ENCODE data around the gene GRK2. TPM values are rescaled to one million over a fixed set of nuclear protein-coding genes. Genes with fewer than 3 reads are reported as not detected.

Gene GRK2
- total and polyA plus RNA-seq, 2 donors (not counting 1 experiment from before 2014, with no cell fraction given), result 294 to 534 TPM

- ChIA-PET POLR2A (interaction anchor here (0.7 to 2.4 kb wide), 15 partner anchors 23 to 410 kb away, joined by 3 to 13 read pairs (median 4); partner anchors contain the start of genes ANKRD13D, KDM2A, POLD4 and PTPRCAP), CTCF (interaction anchor here (0.6 to 3.9 kb wide), 16 partner anchors 9 to 158 kb away, joined by 3 to 30 read pairs (median 4); partner anchors contain the start of genes ANKRD13D, GRK2, KDM2A and POLD4)
- no peak for DNase-seq
- Mint-ChIP-seq H3K27me3 (no peaks in the 10 kb centered on the region), H3K27ac (peak overlapping the region; percentile 99), H3K4me1 (peaks cover 44% of the 10 kb centered on the region), H3K9me3 (ENCODE audit: insufficient read depth) (no peaks in the 10 kb centered on the region), H3K4me3 (peak overlapping the region; percentile 96)
- Histone ChIP-seq H3K27me3 (replicated peaks in 1 of 4; ENCODE audit: control extremely low read depth in 1 of 4, control insufficient read depth in 3 of 4, insufficient read depth in 4 of 4, low read length in 3 of 4) (no peaks in the 10 kb centered on the region), H3K79me2 (ENCODE audit: control insufficient read depth, insufficient read depth, low read length) (peaks cover 47% of the 10 kb centered on the region), H3K27ac (ENCODE audit: low read length in 2 of 2) (peak overlapping the region; percentile 26 to 58), H3K4me2 (replicated peaks; ENCODE audit: low read depth, low read length, poor library complexity, severe bottlenecking) (peak overlapping the region; percentile 88), H2AFZ (ENCODE audit: insufficient read depth, low read depth, low read length, poor library complexity, severe bottlenecking) (peak overlapping the region; percentile 34), H3K4me3 (ENCODE audit: control extremely low read depth in 1 of 5, extremely low read depth in 1 of 5, insufficient read depth in 1 of 5, low read depth in 2 of 5, low read length in 4 of 5) (peak overlapping the region in 4 of 5 experiments; percentile 45 to 82 (median 71)), H3K36me3 (replicated peaks in 1 of 2; ENCODE audit: control extremely low read depth in 1 of 2, control insufficient read depth in 1 of 2, extremely low read depth in 1 of 2, insufficient read depth in 2 of 2, low read length in 1 of 2) (peaks cover 0 to 20% of the 10 kb centered on the region in 2 experiments), H4K20me1 (ENCODE audit: control insufficient read depth, insufficient read depth, low read length, poor library complexity, severe bottlenecking) (peaks cover 38% of the 10 kb centered on the region), H3K9me3 (ENCODE audit: control extremely low read depth in 1 of 3, control insufficient read depth in 2 of 3, insufficient read depth in 1 of 3, low read length in 2 of 3) (no peaks in the 10 kb centered on the region), H3K9ac (ENCODE audit: low read length) (peak overlapping the region; percentile 45), H3K4me1 (ENCODE audit: control insufficient read depth in 2 of 2, insufficient read depth in 2 of 2, low read length in 2 of 2) (peaks cover 26 to 34% of the 10 kb centered on the region in 2 donors)
- ATAC-seq (ENCODE audit: low read depth), result no peak
- WGBS (ENCODE audit: insufficient coverage), result 24% methylated on average over 10 of the region's 10 CpGs
- TF ChIP-seq EZH2 (IDR thresholded peaks at IDR 0.05; ENCODE audit: borderline replicate concordance, insufficient read depth, low read depth, low read length, poor library complexity, severe bottlenecking) (no peak), CTCF (IDR thresholded peaks at IDR 0.05) (no peak)
- intact Hi-C loops (cut with micrococcal nuclease), result loop anchor here (1.0 to 2.0 kb wide), 2 partner anchors 38 to 120 kb away; partner anchors contain the start of gene KDM2A
Observed at GRCh38 chr11:67238894-67239782, 27.1 kb upstream of the GRK2 start.

Data from B cell (primary cell).